Neuronal stem cell (in vitro differentiated cells): ENCODE measurements around the gene PIK3AP1.

ENCODE experiments used
- DNase-seq: peaks from one replicate; pipeline ENCODE4 v3.0.0-alpha.2; 2013; ENCODE audit warnings: low spot score
- H2AFZ ChIP-seq: one replicate; pipeline ENCODE4 v1.6.1; 2013; ENCODE audit warnings: mild to moderate bottlenecking, low read length, inconsistent platforms
- H2AK5ac ChIP-seq: 2 replicates; pipeline ENCODE4 v1.6.1; 2013; ENCODE audit warnings: low read depth, mild to moderate bottlenecking, inconsistent platforms, low read length, moderate library complexity, mixed read lengths
- H2BK120ac ChIP-seq: 2 replicates; pipeline ENCODE4 v1.6.1; 2013; ENCODE audit warnings: low read depth, mild to moderate bottlenecking, inconsistent platforms, low read length, moderate library complexity, mixed read lengths
- H2BK12ac ChIP-seq: one replicate; pipeline ENCODE4 v1.6.1; 2013; ENCODE audit warnings: low read length, inconsistent platforms
- H2BK15ac ChIP-seq: 2 replicates; pipeline ENCODE4 v1.6.1; 2013; ENCODE audit warnings: mild to moderate bottlenecking, low read length, inconsistent platforms, mixed read lengths
- H2BK5ac ChIP-seq: one replicate; pipeline ENCODE4 v1.6.1; 2013; ENCODE audit warnings: inconsistent platforms, mild to moderate bottlenecking, low read length, moderate library complexity
- H3K14ac ChIP-seq: one replicate; pipeline ENCODE4 v1.6.1; 2013; ENCODE audit warnings: low read length, inconsistent platforms
- H3K18ac ChIP-seq: 2 replicates; pipeline ENCODE4 v1.6.1; 2013; ENCODE audit warnings: low read length, inconsistent platforms
- H3K23ac ChIP-seq: 2 replicates; pipeline ENCODE4 v1.6.1; 2013; ENCODE audit warnings: low read depth, mild to moderate bottlenecking, mixed read lengths, low read length, inconsistent platforms; ENCODE audit not compliant: poor library complexity
- H3K27ac ChIP-seq: replicated peaks from 3 replicates; pipeline ENCODE4 v1.5.1; 2013; ENCODE audit warnings: low read length, inconsistent platforms
- H3K27me3 ChIP-seq, 3 experiments: 2 replicates each; pipeline ENCODE4 v1.6.1; 2013; ENCODE audit warnings: low read length in 3 of 3, mild to moderate bottlenecking in 2 of 3, inconsistent platforms in 1 of 3, low read depth in 1 of 3, mixed read lengths in 1 of 3, moderate library complexity in 1 of 3; ENCODE audit not compliant: control insufficient read depth in 3 of 3, insufficient read depth in 3 of 3
- H3K36me3 ChIP-seq, 2 donors: replicated peaks in 1 of 2; 2 replicates each; pipeline ENCODE4 v1.6.1; 2013; ENCODE audit warnings: low read length in 2 of 2; ENCODE audit not compliant: control insufficient read depth in 2 of 2, insufficient read depth in 2 of 2
- H3K4ac ChIP-seq: 2 replicates; pipeline ENCODE4 v1.6.1; 2013; ENCODE audit warnings: inconsistent platforms, mild to moderate bottlenecking, low read length, moderate library complexity
- H3K4me1 ChIP-seq, 2 donors: 1 replicate in 1 of 2; 2 replicates in 1 of 2; pipeline ENCODE4 v1.6.1; 2013; ENCODE audit warnings: low read length in 2 of 2, low read depth in 1 of 2; ENCODE audit not compliant: control insufficient read depth in 2 of 2, insufficient read depth in 1 of 2
- H3K4me2 ChIP-seq: one replicate; pipeline ENCODE4 v1.6.1; 2013; ENCODE audit warnings: mild to moderate bottlenecking, low read length, inconsistent platforms; ENCODE audit not compliant: insufficient read depth, poor library complexity, severe bottlenecking
- H3K4me3 ChIP-seq, 2 donors: 2 replicates each; pipeline ENCODE4 v1.5.1; 2013; ENCODE audit warnings: low read length in 2 of 2, mild to moderate bottlenecking in 2 of 2, inconsistent platforms in 1 of 2, moderate library complexity in 1 of 2
- H3K79me1 ChIP-seq: one replicate; pipeline ENCODE4 v1.6.1; 2013; ENCODE audit warnings: low read depth, mild to moderate bottlenecking, inconsistent platforms, low read length, moderate library complexity
- H3K9ac ChIP-seq: one replicate; pipeline ENCODE4 v1.6.1; 2013; ENCODE audit warnings: mild to moderate bottlenecking, low read depth, low read length, inconsistent platforms; ENCODE audit not compliant: poor library complexity
- H3K9me3 ChIP-seq, 2 donors: replicated peaks in 1 of 2; 2 replicates each; pipeline versions ENCODE3 to v1.6.1; 2013; ENCODE audit warnings: low read length in 2 of 2, mild to moderate bottlenecking in 2 of 2, inconsistent platforms in 1 of 2, low read depth in 1 of 2, mixed read lengths in 1 of 2, moderate library complexity in 1 of 2; ENCODE audit not compliant: control insufficient read depth in 2 of 2, insufficient read depth in 1 of 2
- H4K8ac ChIP-seq: one replicate; pipeline ENCODE4 v1.6.1; 2013; ENCODE audit warnings: low read depth, mild to moderate bottlenecking, inconsistent platforms, low read length, moderate library complexity
- H4K91ac ChIP-seq: one replicate; pipeline ENCODE4 v1.6.1; 2013; ENCODE audit warnings: low read length, low read depth, mild to moderate bottlenecking, inconsistent platforms; ENCODE audit not compliant: poor library complexity
- WGBS, 2 donors: extraction: QIAGEN DNeasy Blood & Tissue Kit; methylation state at CpG; one replicate each; pipeline ENCODE4 v1.1.7; 2013; ENCODE audit warnings: missing lambda C conversion rate in 2 of 2, mixed read lengths in 1 of 2; ENCODE audit not compliant: insufficient read length in 2 of 2, insufficient replicate concordance in 1 of 2; ENCODE audit errors: extremely low coverage in 2 of 2; 5-methylcytosine and 5-hydroxymethylcytosine counted together

Gene PIK3AP1

GRCh38 chr10:96587264-96588059, 132.9 kb downstream of the PIK3AP1 start:
- Histone ChIP-seq H2BK5ac (peak overlapping the region; percentile 87), H3K79me1 (peaks cover 8% of the 10 kb centered on the region), H4K8ac (peak overlapping the region; percentile 65), H3K14ac (no peak overlapping the region), H2BK12ac (no peak overlapping the region), H2BK120ac (no peak overlapping the region), H3K4ac (no peak overlapping the region), H3K36me3 (peaks cover 0 to 5% of the 10 kb centered on the region in 2 donors), H3K4me1 (peaks cover 4 to 15% of the 10 kb centered on the region in 2 donors), H3K4me3 (peak overlapping the region; percentile 74 to 97), H3K4me2 (peak overlapping the region; percentile 69), H3K23ac (peak overlapping the region; percentile 96), H3K9ac (peak overlapping the region; percentile 90), H2AK5ac (no peak overlapping the region), H2AFZ (peak overlapping the region; percentile 96), H3K18ac (peak overlapping the region; percentile 99), H4K91ac (no peak overlapping the region), H3K27me3 (no peaks in the 10 kb centered on the region), H2BK15ac (no peak overlapping the region), H3K9me3 (no peaks in the 10 kb centered on the region), H3K27ac (peak overlapping the region; percentile 90)
- WGBS, 2 donors: no CpG with 5 or more reads among the region's 25 CpGs
- DNase-seq: no peak

- Histone ChIP-seq H3K18ac (peak within 1 kb of the TSS; percentile 99), H2AFZ (peak within 1 kb of the TSS; percentile 96), H3K4me2 (peak within 1 kb of the TSS; percentile 89), H3K36me3 (peaks cover 0 to 5% of the 10 kb centered on the region in 2 donors), H2BK12ac (no peak within 1 kb of the TSS), H3K14ac (peak within 1 kb of the TSS; percentile 94), H2BK15ac (peak within 1 kb of the TSS; percentile 49), H3K9ac (peak within 1 kb of the TSS; percentile 99), H2BK120ac (peak within 1 kb of the TSS; percentile 91), H3K79me1 (peaks cover 8% of the 10 kb centered on the region), H2AK5ac (peak within 1 kb of the TSS; percentile 96), H3K4me3 (peak within 1 kb of the TSS; percentile 74 to 97), H3K23ac (peak within 1 kb of the TSS; percentile 96), H3K9me3 (no peaks in the 10 kb centered on the region), H4K8ac (peak within 1 kb of the TSS; percentile 65), H2BK5ac (peak within 1 kb of the TSS; percentile 87), H3K4ac (peak within 1 kb of the TSS; percentile 84), H3K27me3 (no peaks in the 10 kb centered on the region), H4K91ac (no peak within 1 kb of the TSS), H3K27ac (peak within 1 kb of the TSS; percentile 90), H3K4me1 (peaks cover 4 to 15% of the 10 kb centered on the region in 2 donors)
- WGBS, 2 donors: no CpG with 5 or more reads among the region's 107 CpGs
- peak; percentile 86 for DNase-seq
Observed at GRCh38 chr10:96586419-96587263, 133.7 kb downstream of the PIK3AP1 start, which contains the start of gene TM9SF3. TM9SF3 (minus strand) TSS chr10:96587012; CDS start chr10:96586835, 177 bp downstream.

- peak overlapping the region; percentile 99 for H3K18ac ChIP-seq
- peak overlapping the region; percentile 74 to 97 for H3K4me3 ChIP-seq
- H2BK15ac ChIP-seq: no peak overlapping the region
- H3K9me3 ChIP-seq: no peaks in the 10 kb centered on the region
- peak overlapping the region; percentile 59 for H3K27ac ChIP-seq
- H4K91ac ChIP-seq: no peak overlapping the region
- H3K27me3 ChIP-seq: no peaks in the 10 kb centered on the region
- H2BK12ac ChIP-seq: no peak overlapping the region
- peaks cover 0 to 5% of the 10 kb centered on the region in 2 donors for H3K36me3 ChIP-seq
- peak overlapping the region; percentile 89 for H3K4me2 ChIP-seq
- DNase-seq: no peak
- H2BK120ac ChIP-seq: no peak overlapping the region
- H3K4ac ChIP-seq: peak overlapping the region; percentile 84
- H2AK5ac ChIP-seq: peak overlapping the region; percentile 96
- H3K9ac ChIP-seq: peak overlapping the region; percentile 99
- H2AFZ ChIP-seq: peak overlapping the region; percentile 96
- H3K4me1 ChIP-seq: peaks cover 4 to 15% of the 10 kb centered on the region in 2 donors
- H2BK5ac ChIP-seq: peak overlapping the region; percentile 87
- H3K23ac ChIP-seq: no peak overlapping the region
- H4K8ac ChIP-seq: no peak overlapping the region
- no CpG with 5 or more reads among the region's 20 CpGs for WGBS, 2 donors
- H3K14ac ChIP-seq: no peak overlapping the region
- H3K79me1 ChIP-seq: peaks cover 8% of the 10 kb centered on the region
Observed at GRCh38 chr10:96585736-96586418, 134.4 kb downstream of the PIK3AP1 start.
